WTC11 (cell line): ENCODE data around the gene CIAPIN1. TPM values are rescaled to one million over a fixed set of nuclear protein-coding genes. Genes with fewer than 3 reads are reported as not detected.

Source experiments
- ATAC-seq: fragments of 200-7000 bp; cut with Tn5 transposase; 2 replicates; pipeline ENCODE4 v1.10.0; 2021; ENCODE audit warnings: mild to moderate bottlenecking, moderate library complexity
- CTCF ChIA-PET: fragments of 300-600 bp; sonication (Branson Sonifier 250); formaldehyde crosslinking; loops from one replicate; lab custom pipeline; 2021; ENCODE audit warnings: antibody characterized with exemption; lab: Charles Lee
- POLR2A ChIA-PET: fragments of 350-600 bp; sonication (Branson Sonifier 250); formaldehyde crosslinking; loops from one replicate; lab custom pipeline; 2021; ENCODE audit warnings: antibody characterized with exemption; lab: Charles Lee
- DNase-seq: peaks from one replicate; pipeline ENCODE4 v3.0.0; 2021; ENCODE audit warnings: low spot score
- H3K27ac Mint-ChIP-seq: 2 replicates; pipeline ENCODE4 v1.8.0; 2021; ENCODE audit warnings: mixed read lengths
- H3K27me3 Mint-ChIP-seq: 2 replicates; pipeline ENCODE4 v1.8.0; 2021; ENCODE audit warnings: low read depth, mild to moderate bottlenecking, moderate library complexity, mixed read lengths
- H3K36me3 Mint-ChIP-seq: 2 replicates; pipeline ENCODE4 v1.8.0; 2021; ENCODE audit warnings: mixed read lengths
- H3K4me1 Mint-ChIP-seq: 2 replicates; pipeline ENCODE4 v1.8.0; 2022; ENCODE audit warnings: mixed read lengths
- H3K4me3 Mint-ChIP-seq: 2 replicates; pipeline ENCODE4 v1.8.0; 2021; ENCODE audit warnings: mild to moderate bottlenecking, moderate library complexity, mixed read lengths
- H3K9me3 Mint-ChIP-seq: 2 replicates; pipeline ENCODE4 v1.8.0; 2021; ENCODE audit warnings: mixed read lengths
- CDX4 ChIP-seq: fragments of 250-450 bp; sonication (Bioruptor Pico); IDR thresholded peaks from 2 replicates; pipeline ENCODE4 v1.9.0; 2021; ENCODE audit warnings: moderate library complexity, mild to moderate bottlenecking, inconsistent platforms, borderline replicate concordance
- E2F5 ChIP-seq: sonication (generic); formaldehyde crosslinking; IDR thresholded peaks from 2 replicates; pipeline ENCODE4 v1.8.1; 2022; ENCODE audit warnings: mild to moderate bottlenecking, moderate library complexity, missing genetic modification reagents
- FOXP4 ChIP-seq: sonication (generic); formaldehyde crosslinking; IDR thresholded peaks from 2 replicates; pipeline ENCODE4 v1.8.0; 2022; ENCODE audit warnings: mild to moderate bottlenecking, missing genetic modification reagents
- MLX ChIP-seq: sonication (generic); formaldehyde crosslinking; IDR thresholded peaks from 2 replicates; pipeline ENCODE4 v1.8.1; 2023; ENCODE audit warnings: mild to moderate bottlenecking, missing genetic modification reagents, moderate library complexity
- NFE2L1 ChIP-seq: sonication (generic); formaldehyde crosslinking; IDR thresholded peaks from 2 replicates; pipeline ENCODE4 v1.8.1; 2023; ENCODE audit warnings: missing genetic modification reagents
- NR2C2 ChIP-seq: sonication (generic); formaldehyde crosslinking; IDR thresholded peaks from 2 replicates; pipeline ENCODE4 v1.8.0; 2022; ENCODE audit warnings: mild to moderate bottlenecking, missing genetic modification reagents
- PRDM15 ChIP-seq: sonication (generic); formaldehyde crosslinking; IDR thresholded peaks from 2 replicates; pipeline ENCODE4 v1.8.0; 2022; ENCODE audit warnings: missing genetic modification reagents
- SMAD3 ChIP-seq: sonication (generic); formaldehyde crosslinking; IDR thresholded peaks from 2 replicates; pipeline ENCODE4 v1.8.0; 2022; ENCODE audit warnings: missing genetic modification reagents, mild to moderate bottlenecking, borderline replicate concordance
- ZBTB43 ChIP-seq: sonication (generic); formaldehyde crosslinking; IDR thresholded peaks from 2 replicates; pipeline ENCODE4 v1.8.1; 2023; ENCODE audit warnings: mild to moderate bottlenecking, missing genetic modification reagents
- ZMAT4 ChIP-seq: fragments of 250-450 bp; sonication (Bioruptor Pico); IDR thresholded peaks from 2 replicates; pipeline ENCODE4 v1.9.0; 2021; ENCODE audit warnings: mild to moderate bottlenecking
- ZNF423 ChIP-seq: fragments of 250-450 bp; sonication (Bioruptor Pico); IDR thresholded peaks from 2 replicates; pipeline ENCODE4 v2.1.2; 2022; ENCODE audit warnings: mild to moderate bottlenecking, moderate library complexity
- ZNF532 ChIP-seq: fragments of 250-450 bp; sonication (Bioruptor Pico); IDR thresholded peaks from 2 replicates; pipeline ENCODE4 v1.9.0; 2021; ENCODE audit warnings: mild to moderate bottlenecking, borderline replicate concordance
- total RNA-seq: library from RNA; stranded (reverse); gene quantifications from 3 replicates; pipeline ENCODE4 v1.2.3, GENCODE V29; 2021

CIAPIN1 gene
- total RNA-seq, 1 experiment from 2014 or later: 87.9 TPM

- POLR2A ChIA-PET: no interaction called here
- Mint-ChIP-seq H3K27me3 (peaks cover 4% of the 10 kb centered on the region), H3K4me3 (no peak overlapping the region), H3K27ac (no peak overlapping the region), H3K4me1 (peaks cover 3% of the 10 kb centered on the region; the same call in 1 of the 2 replicates), H3K9me3 (peaks cover 5% of the 10 kb centered on the region), H3K36me3 (no peaks in the 10 kb centered on the region)
- CTCF ChIA-PET: no interaction called here
- DNase-seq: no peak
- ATAC-seq: no peak
- TF ChIP-seq NR2C2 (CRISPR knock-in tag) (no peak), ZNF423 (CRISPR knock-in tag) (no peak), NFE2L1 (CRISPR knock-in tag) (no peak)
These were observed 58.1 kb downstream of the CIAPIN1 start for GRCh38 chr16:57389087-57389468.

GRCh38 chr16:57388359-57389086 lies 58.7 kb downstream of the CIAPIN1 start:
- POLR2A ChIA-PET: no interaction called here
- Mint-ChIP-seq H3K4me3 (no peak overlapping the region), H3K9me3 (peaks cover 5% of the 10 kb centered on the region), H3K27me3 (peaks cover 4% of the 10 kb centered on the region), H3K36me3 (no peaks in the 10 kb centered on the region), H3K4me1 (peaks cover 3% of the 10 kb centered on the region; the same call in 1 of the 2 replicates), H3K27ac (no peak overlapping the region)
- no peak for DNase-seq
- CTCF ChIA-PET: no interaction called here
- no peak for ATAC-seq
- TF ChIP-seq ZMAT4 (CRISPR knock-in tag): no peak
- no peak for TF ChIP-seq ZBTB43 (CRISPR knock-in tag)

- H3K36me3 Mint-ChIP-seq: no peaks in the 10 kb centered on the region
- DNase-seq (no peak), ATAC-seq (no peak)
- peaks cover 3% of the 10 kb centered on the region; the same call in 1 of the 2 replicates for H3K4me1 Mint-ChIP-seq
- H3K4me3 Mint-ChIP-seq: no peak overlapping the region
- ChIA-PET POLR2A (no interaction called here), CTCF (no interaction called here)
- H3K9me3 Mint-ChIP-seq: peaks cover 5% of the 10 kb centered on the region
- H3K27me3 Mint-ChIP-seq: peaks cover 4% of the 10 kb centered on the region
- H3K27ac Mint-ChIP-seq: no peak overlapping the region
- TF ChIP-seq PRDM15 (CRISPR knock-in tag) (no peak), SMAD3 (CRISPR knock-in tag) (no peak), FOXP4 (CRISPR knock-in tag) (no peak), ZNF532 (CRISPR knock-in tag) (no peak), CDX4 (no peak), E2F5 (no peak), MLX (CRISPR knock-in tag) (no peak), ZBTB43 (CRISPR knock-in tag) (no peak)
These were observed 59.4 kb downstream of the CIAPIN1 start for GRCh38 chr16:57387598-57388354.
